ENCODE results near the gene PDE4B. TPM values are rescaled to one million over a fixed set of nuclear protein-coding genes. Genes with fewer than 3 reads are reported as not detected.

PDE4B gene
- total RNA-seq, 1 experiment from 2014 or later: not detected

DNA sequence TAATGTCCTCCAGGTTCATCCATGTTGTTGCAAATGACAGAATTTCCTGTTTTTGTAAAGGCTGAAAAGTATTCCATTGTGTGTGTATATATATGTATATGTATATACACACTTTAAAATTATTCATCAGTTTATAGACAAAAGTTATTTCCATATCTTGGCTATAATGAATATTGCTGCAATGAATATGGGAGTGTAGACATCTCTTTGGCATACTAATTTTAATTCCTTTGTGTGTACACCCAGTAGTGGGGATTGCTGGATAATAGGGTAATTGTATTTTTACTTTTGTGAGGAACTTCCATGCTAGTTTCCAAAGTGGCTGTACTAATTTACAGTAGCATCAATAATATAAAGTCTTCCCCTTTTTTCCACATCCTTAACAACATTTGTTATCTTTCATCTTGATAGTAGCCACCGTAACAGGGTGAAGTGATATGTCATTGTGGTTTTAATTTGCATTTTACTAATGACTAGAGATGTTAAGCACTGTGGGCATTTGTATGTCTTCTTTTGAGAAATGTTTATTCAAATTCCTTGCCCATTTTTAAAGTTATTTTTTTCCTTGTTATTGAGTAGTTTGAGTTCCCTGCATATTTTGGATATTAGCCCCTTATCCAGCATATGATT lies 243.0 kb downstream of the PDE4B start:
- intact Hi-C loops (cut with micrococcal nuclease; ENCODE audit: unreplicated experiment): no loop called here
- H3K36me3 Mint-ChIP-seq (ENCODE audit: insufficient read depth, unreplicated experiment): no peaks in the 10 kb centered on the region

GRCh38 chr1:66041654-66042053 lies 249.0 kb downstream of the PDE4B start:
- Mint-ChIP-seq H3K27me3 (ENCODE audit: insufficient read depth, unreplicated experiment) (peaks cover 7% of the 10 kb centered on the region), H3K36me3 (ENCODE audit: insufficient read depth, unreplicated experiment) (no peaks in the 10 kb centered on the region)

More for the DNA sequence above, 243.0 kb downstream of the PDE4B start:
- Mint-ChIP-seq H3K4me1 (ENCODE audit: low read depth, unreplicated experiment) (no peaks in the 10 kb centered on the region), H3K4me3 (ENCODE audit: unreplicated experiment) (no peak overlapping the region), H3K27ac (ENCODE audit: unreplicated experiment) (no peak overlapping the region), H3K9me3 (ENCODE audit: unreplicated experiment) (no peaks in the 10 kb centered on the region), H3K27me3 (ENCODE audit: insufficient read depth, unreplicated experiment) (peaks cover 5% of the 10 kb centered on the region)
- TF ChIP-seq CTCF (IDR thresholded peaks at IDR 0.05; ENCODE audit: insufficient read depth in 1 of 2, low read depth in 1 of 2, low read length in 1 of 2, severe bottlenecking in 1 of 2, unreplicated experiment in 1 of 2): no peak
- ChIA-PET CTCF (no interaction called here), POLR2A (no interaction called here)
- Histone ChIP-seq H3K4me1 (no peaks in the 10 kb centered on the region), H3K9me3 (no peaks in the 10 kb centered on the region), H3K4me3 (ENCODE audit: low read depth, low read length) (no peak overlapping the region), H3K36me3 (ENCODE audit: control insufficient read depth, insufficient read depth, low read length) (no peaks in the 10 kb centered on the region), H3K27me3 (replicated peaks; ENCODE audit: control insufficient read depth, insufficient read depth, low read length) (no peaks in the 10 kb centered on the region)
- no TSS peak for BruUV-seq (replicated peaks)
- DNase-seq: no peak

DNA sequence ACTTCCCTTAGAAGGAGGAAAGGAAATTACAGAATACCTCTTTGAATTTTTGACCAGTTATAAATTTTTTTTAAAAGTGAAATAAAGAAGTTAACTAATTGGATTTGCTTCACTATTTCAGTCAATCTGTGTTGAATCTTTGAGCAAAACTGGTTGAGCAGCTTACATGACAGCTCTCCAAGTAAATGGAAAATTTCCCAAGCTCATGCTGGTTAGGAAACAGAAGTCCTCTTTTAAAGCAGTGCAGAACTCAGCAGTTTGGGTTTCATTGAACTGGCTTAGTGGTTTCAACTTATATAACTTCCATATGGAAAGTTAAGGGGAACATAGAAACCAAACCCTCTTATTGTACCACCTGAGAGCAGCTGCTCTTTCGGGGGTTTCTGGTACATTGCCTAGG lies 250.5 kb downstream of the PDE4B start:
- DNase-seq: no peak
- no peak overlapping the region for H3K27ac Mint-ChIP-seq (ENCODE audit: unreplicated experiment)
- H3K4me3 Mint-ChIP-seq (ENCODE audit: unreplicated experiment): no peak overlapping the region
- H3K4me1 Mint-ChIP-seq (ENCODE audit: low read depth, unreplicated experiment): no peaks in the 10 kb centered on the region
- Histone ChIP-seq H3K27me3 (replicated peaks; ENCODE audit: control insufficient read depth, insufficient read depth, low read length) (no peaks in the 10 kb centered on the region), H3K36me3 (ENCODE audit: control insufficient read depth, insufficient read depth, low read length) (no peaks in the 10 kb centered on the region), H3K9me3 (no peaks in the 10 kb centered on the region), H3K4me1 (no peaks in the 10 kb centered on the region), H3K4me3 (ENCODE audit: low read depth, low read length) (no peak overlapping the region)
- CTCF ChIA-PET: no interaction called here
- BruUV-seq (replicated peaks): no TSS peak
- POLR2A ChIA-PET: no interaction called here
- no peaks in the 10 kb centered on the region for H3K9me3 Mint-ChIP-seq (ENCODE audit: unreplicated experiment)
- no peaks in the 10 kb centered on the region for H3K36me3 Mint-ChIP-seq (ENCODE audit: insufficient read depth, unreplicated experiment)
- no peak for TF ChIP-seq CTCF (IDR thresholded peaks at IDR 0.05; ENCODE audit: insufficient read depth in 1 of 2, low read depth in 1 of 2, low read length in 1 of 2, severe bottlenecking in 1 of 2, unreplicated experiment in 1 of 2)
- intact Hi-C loops (cut with micrococcal nuclease; ENCODE audit: unreplicated experiment): no loop called here
- H3K27me3 Mint-ChIP-seq (ENCODE audit: insufficient read depth, unreplicated experiment): peaks cover 7% of the 10 kb centered on the region

More at GRCh38 chr1:66041654-66042053, 249.0 kb downstream of the PDE4B start:
- no peak for TF ChIP-seq CTCF (IDR thresholded peaks at IDR 0.05; ENCODE audit: insufficient read depth in 1 of 2, low read depth in 1 of 2, low read length in 1 of 2, severe bottlenecking in 1 of 2, unreplicated experiment in 1 of 2)
- BruUV-seq (replicated peaks): no TSS peak
- no peak for DNase-seq
- H3K4me1 ChIP-seq: no peaks in the 10 kb centered on the region
- no peaks in the 10 kb centered on the region for H3K36me3 ChIP-seq (ENCODE audit: control insufficient read depth, insufficient read depth, low read length)
- Mint-ChIP-seq H3K27ac (ENCODE audit: unreplicated experiment) (no peak overlapping the region), H3K9me3 (ENCODE audit: unreplicated experiment) (no peaks in the 10 kb centered on the region), H3K4me1 (ENCODE audit: low read depth, unreplicated experiment) (no peaks in the 10 kb centered on the region), H3K4me3 (ENCODE audit: unreplicated experiment) (no peak overlapping the region)
- H3K4me3 ChIP-seq (ENCODE audit: low read depth, low read length): no peak overlapping the region
- POLR2A ChIA-PET: no interaction called here
- intact Hi-C loops (cut with micrococcal nuclease; ENCODE audit: unreplicated experiment): no loop called here
- CTCF ChIA-PET: no interaction called here
- no peaks in the 10 kb centered on the region for H3K9me3 ChIP-seq
- no peaks in the 10 kb centered on the region for H3K27me3 ChIP-seq (replicated peaks; ENCODE audit: control insufficient read depth, insufficient read depth, low read length)
